HFF-Myc (cell line): ENCODE data around the gene MAX.
"Not testable (repeated sequence)": the region's sequence is repeated elsewhere in the genome, so short reads cannot be mapped to it uniquely, and the experiment has no call there.

Source experiments
- DNase-seq: peaks from one replicate; pipeline ENCODE4 v3.0.0-alpha.2; 2011; ENCODE audit warnings: low read depth; ENCODE audit errors: extremely low read depth
- H3K4me3 ChIP-seq: replicated peaks from 2 replicates; pipeline ENCODE4 v1.5.1; 2011; ENCODE audit warnings: low read depth, mild to moderate bottlenecking, control low read depth, low read length
- CTCF ChIP-seq: IDR thresholded peaks from 2 replicates; pipeline ENCODE4 v1.5.1; 2012; ENCODE audit warnings: mild to moderate bottlenecking, low read depth, low read length, control low read depth; ENCODE audit errors: missing control alignments

MAX gene

GRCh38 chr14:65032319-65032718 lies 70.0 kb downstream of the MAX start:
- TF ChIP-seq CTCF: no peak
- no peak for DNase-seq
- no peak overlapping the region for H3K4me3 ChIP-seq

DNA sequence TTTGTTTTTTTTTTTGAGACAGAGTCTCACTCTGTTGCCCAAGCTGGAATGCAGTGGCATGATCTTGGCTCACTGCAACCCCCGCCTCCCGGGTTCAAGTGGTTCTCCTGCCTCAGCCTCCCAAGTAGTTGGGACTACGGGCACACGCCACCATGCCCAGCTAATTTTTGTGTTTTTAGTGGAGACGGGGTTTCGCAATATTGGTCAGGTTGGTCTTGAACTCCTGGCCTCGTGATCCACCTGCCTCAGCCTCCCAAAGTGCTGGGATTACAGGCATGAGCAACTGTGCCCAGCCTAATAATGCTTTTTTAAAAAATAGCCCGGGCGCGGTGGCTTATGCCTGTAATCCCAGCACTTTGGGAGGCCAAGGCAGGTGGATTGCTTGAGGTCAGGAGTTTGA lies 71.0 kb downstream of the MAX start:
- not testable (repeated sequence) for DNase-seq, H3K4me3 ChIP-seq

DNA sequence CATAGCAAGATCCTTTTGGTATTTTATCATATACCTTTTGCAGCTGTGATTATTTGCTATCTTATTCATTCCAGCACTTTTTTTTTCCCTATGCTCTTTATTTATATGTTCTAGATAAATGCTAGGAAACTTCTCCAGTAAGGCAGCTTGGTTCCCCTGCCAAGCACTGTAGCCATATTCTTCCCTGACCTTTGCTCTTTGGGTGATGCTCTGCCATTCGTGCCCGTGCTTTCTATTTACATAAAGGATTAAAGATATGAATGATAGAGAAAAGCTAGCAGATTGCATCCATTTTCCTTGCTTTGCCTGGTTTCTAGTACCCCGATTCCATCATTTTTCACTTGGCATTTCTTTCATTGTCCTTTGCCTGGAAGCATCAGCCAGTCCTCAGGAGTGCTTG lies 73.4 kb downstream of the MAX start:
- TF ChIP-seq CTCF: no peak
- no peak for DNase-seq
- no peak overlapping the region for H3K4me3 ChIP-seq

DNA sequence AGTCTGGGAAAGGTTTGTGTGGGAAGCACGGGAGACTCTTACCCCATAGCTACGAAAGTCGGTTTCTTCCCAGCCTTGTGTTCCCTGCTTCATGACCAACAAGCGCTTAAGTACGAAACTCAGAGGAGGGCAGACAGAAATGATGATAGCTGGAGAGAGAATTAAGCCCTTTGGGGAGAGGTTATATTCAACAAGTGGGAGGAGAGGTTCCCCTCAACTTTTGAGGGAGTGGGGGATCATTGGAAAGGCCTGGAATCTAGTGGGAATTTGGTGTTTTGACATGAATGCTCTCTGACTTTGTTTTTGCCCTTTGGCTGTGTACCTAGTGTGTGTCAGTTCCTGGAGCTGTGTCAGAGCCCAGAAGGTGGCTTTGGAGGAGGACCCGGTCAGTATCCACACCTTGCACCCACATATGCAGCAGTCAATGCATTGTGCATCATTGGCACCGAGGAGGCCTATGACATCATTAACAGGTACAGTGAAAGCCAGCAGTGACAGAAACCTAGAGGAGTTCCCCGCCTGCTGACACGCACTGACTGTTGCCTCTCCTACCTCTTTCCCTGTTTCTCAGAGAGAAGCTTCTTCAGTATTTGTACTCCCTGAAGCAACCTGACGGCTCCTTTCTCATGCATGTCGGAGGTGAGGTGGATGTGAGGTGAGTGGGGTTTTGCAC lies 75.1 kb downstream of the MAX start:
- no peak overlapping the region for H3K4me3 ChIP-seq
- no peak for TF ChIP-seq CTCF
- DNase-seq: no peak

GRCh38 chr14:65026526-65026925 lies 75.8 kb downstream of the MAX start:
- no peak for DNase-seq
- no peak for TF ChIP-seq CTCF
- H3K4me3 ChIP-seq: no peak overlapping the region

GRCh38 chr14:65025818-65026217 lies 76.5 kb downstream of the MAX start:
- no peak for DNase-seq
- TF ChIP-seq CTCF: no peak
- no peak overlapping the region for H3K4me3 ChIP-seq
